Smooth muscle cell (in vitro differentiated cells): ENCODE measurements around the gene PXDN. TPM values are rescaled to one million over a fixed set of nuclear protein-coding genes. Genes with fewer than 3 reads are reported as not detected.

Experiments
- DNase-seq: peaks from one replicate; lab custom pipeline; 2025; ENCODE audit not compliant: unreplicated experiment; lab: John Stamatoyannopoulos, UW
- H2AFZ ChIP-seq: fragments of 200-600 bp; sonication (generic); 2 replicates; pipeline ENCODE4 v1.6.0; 2016; ENCODE audit warnings: antibody characterized with exemption, low read depth, mild to moderate bottlenecking
- H3F3A ChIP-seq: fragments of 200-600 bp; sonication (generic); 2 replicates; pipeline ENCODE4 v1.6.0; 2017; ENCODE audit warnings: antibody characterized with exemption, low read depth
- H3K27ac ChIP-seq: fragments of 200-600 bp; sonication (generic); 2 replicates; pipeline ENCODE4 v1.5.1; 2016; ENCODE audit warnings: low read depth, mild to moderate bottlenecking
- H3K27me3 ChIP-seq: fragments of 200-600 bp; sonication (generic); 2 replicates; pipeline ENCODE4 v1.6.1; 2016; ENCODE audit warnings: low read depth, mild to moderate bottlenecking
- H3K36me3 ChIP-seq: fragments of 200-600 bp; sonication (generic); 2 replicates; pipeline ENCODE4 v1.5.1; 2016; ENCODE audit warnings: low read depth
- H3K4me1 ChIP-seq: fragments of 200-600 bp; sonication (generic); 2 replicates; pipeline ENCODE4 v1.5.1; 2016; ENCODE audit warnings: low read depth
- H3K4me2 ChIP-seq: fragments of 200-600 bp; sonication (generic); 2 replicates; pipeline ENCODE4 v1.6.0; 2016; ENCODE audit warnings: mild to moderate bottlenecking
- H3K4me3 ChIP-seq: fragments of 200-600 bp; sonication (generic); 2 replicates; pipeline ENCODE4 v1.5.1; 2016; ENCODE audit warnings: mild to moderate bottlenecking
- H3K79me2 ChIP-seq: fragments of 200-600 bp; sonication (generic); 2 replicates; pipeline ENCODE4 v1.6.0; 2016; ENCODE audit warnings: low read depth, mild to moderate bottlenecking
- H3K9ac ChIP-seq: fragments of 200-600 bp; sonication (generic); 2 replicates; pipeline ENCODE4 v1.6.0; 2016; ENCODE audit warnings: low read depth
- H3K9me3 ChIP-seq: fragments of 200-600 bp; sonication (generic); replicated peaks from 2 replicates; pipeline ENCODE4 v1.5.1; 2016; ENCODE audit warnings: low read depth
- H4K20me1 ChIP-seq: fragments of 200-600 bp; sonication (generic); 2 replicates; pipeline ENCODE4 v1.6.0; 2016; ENCODE audit warnings: low read depth
- CTCF ChIP-seq: fragments of 200-600 bp; sonication (generic); IDR thresholded peaks from 2 replicates; pipeline ENCODE4 v1.5.1; 2017; ENCODE audit warnings: borderline replicate concordance, mild to moderate bottlenecking, antibody characterized with exemption; ENCODE audit not compliant: insufficient read depth, poor library complexity, severe bottlenecking
- WGBS: methylation state at CpG from one replicate; pipeline ENCODE4 v1.1.7; 2016; ENCODE audit warnings: low lambda C conversion rate; 5-methylcytosine and 5-hydroxymethylcytosine counted together
- polyA plus RNA-seq: library from polyadenylated mRNA; unstranded; fragments of >200 nt; fragmentation: Nextera tagmentation; extraction: Ambion mirVana; gene quantifications from 2 replicates; pipeline ENCODE4 v1.2.1, GENCODE V29; 2016
- total RNA-seq: library from RNA; depleted of rRNA; stranded (reverse); fragments of >200 nt; gene quantifications from 2 replicates; pipeline ENCODE4 v1.2.3, GENCODE V29; 2014

PXDN gene
- total and polyA plus RNA-seq, 2 experiments from 2014 or later: 328 to 333 TPM

- 95% methylated on average over 3 of the region's 3 CpGs for WGBS
- Histone ChIP-seq H3K9ac (peak overlapping the region; percentile 85), H3K27ac (peak overlapping the region; percentile 97), H3K4me3 (no peak overlapping the region), H3F3A (peaks cover 4% of the 10 kb centered on the region), H3K27me3 (no peaks in the 10 kb centered on the region), H2AFZ (no peak overlapping the region), H4K20me1 (no peaks in the 10 kb centered on the region), H3K36me3 (peaks cover 13% of the 10 kb centered on the region), H3K4me2 (no peak overlapping the region), H3K4me1 (no peaks in the 10 kb centered on the region), H3K79me2 (peaks cover 3% of the 10 kb centered on the region), H3K9me3 (no peaks in the 10 kb centered on the region)
- no peak for TF ChIP-seq CTCF
- no peak for DNase-seq
These were observed 88.9 kb downstream of the PXDN start for GRCh38 chr2:1655461-1655860.

- Histone ChIP-seq H2AFZ (no peak overlapping the region), H3K27ac (peak overlapping the region; percentile 97), H3F3A (peaks cover 4% of the 10 kb centered on the region), H3K27me3 (no peaks in the 10 kb centered on the region), H4K20me1 (no peaks in the 10 kb centered on the region), H3K36me3 (peaks cover 13% of the 10 kb centered on the region), H3K4me2 (no peak overlapping the region), H3K4me1 (no peaks in the 10 kb centered on the region), H3K79me2 (peaks cover 3% of the 10 kb centered on the region), H3K9ac (peak overlapping the region; percentile 85), H3K9me3 (no peaks in the 10 kb centered on the region), H3K4me3 (no peak overlapping the region)
- no peak for DNase-seq
- 80% methylated on average over 8 of the region's 8 CpGs for WGBS
- TF ChIP-seq CTCF: no peak
These were observed 89.5 kb downstream of the PXDN start for GRCh38 chr2:1654696-1655374.

- H3K9me3 ChIP-seq: no peaks in the 10 kb centered on the region
- no peak for DNase-seq
- H3K4me2 ChIP-seq: peak overlapping the region; percentile 1
- H3K4me3 ChIP-seq: no peak overlapping the region
- H3K4me1 ChIP-seq: no peaks in the 10 kb centered on the region
- no peak for TF ChIP-seq CTCF
- H3K36me3 ChIP-seq: peaks cover 6% of the 10 kb centered on the region
- no peaks in the 10 kb centered on the region for H3K79me2 ChIP-seq
- H2AFZ ChIP-seq: no peak overlapping the region
- H3K27me3 ChIP-seq: no peaks in the 10 kb centered on the region
- H4K20me1 ChIP-seq: no peaks in the 10 kb centered on the region
- 63% methylated on average over 14 of the region's 14 CpGs for WGBS
- H3F3A ChIP-seq: peaks cover 4% of the 10 kb centered on the region
- H3K9ac ChIP-seq: peak overlapping the region; percentile 85
- peak overlapping the region; percentile 97 for H3K27ac ChIP-seq
These were observed 90.2 kb downstream of the PXDN start for GRCh38 chr2:1653956-1654695.
